Panc1 (cell line): ENCODE measurements around the gene TTC24.

Source experiments
- CTCF ChIP-seq: fragments of 450-650 bp; IDR thresholded peaks from 2 replicates; pipeline ENCODE4 v1.5.1; 2017; ENCODE audit warnings: mild to moderate bottlenecking
- POLR2AphosphoS5 ChIP-seq: IDR thresholded peaks from 2 replicates; pipeline ENCODE4 v1.6.1; 2012; ENCODE audit warnings: mild to moderate bottlenecking, low read depth, low read length, moderate library complexity
- TF ChIP-seq, protein P1 (sequence below), 2 experiments: IDR thresholded peaks; 2 replicates each; pipeline ENCODE4 v1.6.1; 2011 to 2012; ENCODE audit warnings: low read depth in 2 of 2, control low read depth in 1 of 2, low read length in 1 of 2, mild to moderate bottlenecking in 1 of 2, moderate library complexity in 1 of 2; ENCODE audit not compliant: insufficient read depth in 1 of 2

DNA sequence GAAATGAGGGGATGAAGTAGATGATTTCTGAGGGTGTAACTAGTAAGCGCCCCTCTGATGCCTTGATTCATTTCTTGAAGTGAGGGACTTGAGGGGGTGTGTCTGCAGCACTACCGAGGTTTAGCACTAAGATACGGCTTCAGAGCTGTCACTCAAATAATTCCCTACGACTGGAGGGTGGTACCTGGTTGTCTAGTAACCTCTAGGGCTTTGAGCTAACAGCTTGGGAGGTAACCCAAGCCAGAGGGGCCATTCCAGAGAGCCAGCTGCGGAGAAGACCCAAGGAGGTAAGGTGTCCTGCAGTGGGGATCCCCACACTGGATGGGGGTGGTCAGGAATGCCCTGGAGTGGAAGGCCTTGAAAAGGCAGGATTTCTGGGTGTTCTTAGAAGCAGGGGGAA, at the start of gene TTC24:
- TF ChIP-seq CTCF (no peak), POLR2AphosphoS5 (no peak)
- TF ChIP-seq, protein P1, sequence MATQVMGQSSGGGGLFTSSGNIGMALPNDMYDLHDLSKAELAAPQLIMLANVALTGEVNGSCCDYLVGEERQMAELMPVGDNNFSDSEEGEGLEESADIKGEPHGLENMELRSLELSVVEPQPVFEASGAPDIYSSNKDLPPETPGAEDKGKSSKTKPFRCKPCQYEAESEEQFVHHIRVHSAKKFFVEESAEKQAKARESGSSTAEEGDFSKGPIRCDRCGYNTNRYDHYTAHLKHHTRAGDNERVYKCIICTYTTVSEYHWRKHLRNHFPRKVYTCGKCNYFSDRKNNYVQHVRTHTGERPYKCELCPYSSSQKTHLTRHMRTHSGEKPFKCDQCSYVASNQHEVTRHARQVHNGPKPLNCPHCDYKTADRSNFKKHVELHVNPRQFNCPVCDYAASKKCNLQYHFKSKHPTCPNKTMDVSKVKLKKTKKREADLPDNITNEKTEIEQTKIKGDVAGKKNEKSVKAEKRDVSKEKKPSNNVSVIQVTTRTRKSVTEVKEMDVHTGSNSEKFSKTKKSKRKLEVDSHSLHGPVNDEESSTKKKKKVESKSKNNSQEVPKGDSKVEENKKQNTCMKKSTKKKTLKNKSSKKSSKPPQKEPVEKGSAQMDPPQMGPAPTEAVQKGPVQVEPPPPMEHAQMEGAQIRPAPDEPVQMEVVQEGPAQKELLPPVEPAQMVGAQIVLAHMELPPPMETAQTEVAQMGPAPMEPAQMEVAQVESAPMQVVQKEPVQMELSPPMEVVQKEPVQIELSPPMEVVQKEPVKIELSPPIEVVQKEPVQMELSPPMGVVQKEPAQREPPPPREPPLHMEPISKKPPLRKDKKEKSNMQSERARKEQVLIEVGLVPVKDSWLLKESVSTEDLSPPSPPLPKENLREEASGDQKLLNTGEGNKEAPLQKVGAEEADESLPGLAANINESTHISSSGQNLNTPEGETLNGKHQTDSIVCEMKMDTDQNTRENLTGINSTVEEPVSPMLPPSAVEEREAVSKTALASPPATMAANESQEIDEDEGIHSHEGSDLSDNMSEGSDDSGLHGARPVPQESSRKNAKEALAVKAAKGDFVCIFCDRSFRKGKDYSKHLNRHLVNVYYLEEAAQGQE (IDR thresholded peaks at IDR 0.05; ENCODE audit: insufficient read depth in 1 of 2, low read depth in 2 of 2, low read length in 1 of 2), result no peak
